KMS-11 (cell line): ENCODE measurements around the gene DHX16.

ENCODE experiments used
- H2AFZ ChIP-seq: fragments of 200-600 bp; sonication (generic); 2 replicates; pipeline ENCODE4 v1.6.1; 2016; ENCODE audit warnings: antibody characterized with exemption, mixed run types, low read depth
- H3K27ac ChIP-seq: fragments of 200-600 bp; sonication (generic); 2 replicates; pipeline ENCODE4 v1.6.1; 2016; ENCODE audit warnings: mild to moderate bottlenecking, mixed run types
- H3K27me3 ChIP-seq: fragments of 200-600 bp; sonication (generic); 2 replicates; pipeline ENCODE4 v1.6.1; 2017; ENCODE audit warnings: mild to moderate bottlenecking, low read depth, mixed run types, moderate library complexity; ENCODE audit not compliant: insufficient read depth
- H3K36me3 ChIP-seq: fragments of 200-600 bp; sonication (generic); 2 replicates; pipeline ENCODE4 v1.6.1; 2017; ENCODE audit warnings: mild to moderate bottlenecking, mixed run types; ENCODE audit not compliant: insufficient read depth
- H3K4me1 ChIP-seq: fragments of 200-600 bp; sonication (generic); 2 replicates; pipeline ENCODE4 v1.6.1; 2016; ENCODE audit warnings: mild to moderate bottlenecking, low read depth, mixed run types; ENCODE audit not compliant: poor library complexity, severe bottlenecking
- H3K4me2 ChIP-seq: fragments of 200-600 bp; sonication (generic); 2 replicates; pipeline ENCODE4 v1.7.0; 2016; ENCODE audit warnings: mild to moderate bottlenecking, mixed run types
- H3K4me3 ChIP-seq: fragments of 200-600 bp; sonication (generic); IDR thresholded peaks from 2 replicates; pipeline ENCODE4 v1.6.1; 2017; ENCODE audit warnings: low read depth, low read length, mixed read lengths; ENCODE audit not compliant: insufficient read depth
- H3K79me2 ChIP-seq: fragments of 200-600 bp; sonication (generic); 2 replicates; pipeline ENCODE4 v1.6.1; 2016; ENCODE audit warnings: low read depth, mixed run types; ENCODE audit not compliant: insufficient read depth
- H3K9ac ChIP-seq: fragments of 200-600 bp; sonication (generic); 2 replicates; pipeline ENCODE4 v1.6.1; 2016; ENCODE audit warnings: mild to moderate bottlenecking, mixed run types
- H4K20me1 ChIP-seq: fragments of 200-600 bp; sonication (generic); 2 replicates; pipeline ENCODE4 v1.6.1; 2016; ENCODE audit warnings: mild to moderate bottlenecking, mixed run types; ENCODE audit not compliant: insufficient read depth
- TF ChIP-seq, protein P1 (sequence below): fragments of 200-600 bp; sonication (generic); conservative IDR thresholded peaks from 2 replicates; pipeline ENCODE4 v1.6.1; 2017; ENCODE audit warnings: low read depth, mild to moderate bottlenecking, antibody characterized with exemption, low read length, moderate library complexity, mixed read lengths

Gene DHX16

DNA sequence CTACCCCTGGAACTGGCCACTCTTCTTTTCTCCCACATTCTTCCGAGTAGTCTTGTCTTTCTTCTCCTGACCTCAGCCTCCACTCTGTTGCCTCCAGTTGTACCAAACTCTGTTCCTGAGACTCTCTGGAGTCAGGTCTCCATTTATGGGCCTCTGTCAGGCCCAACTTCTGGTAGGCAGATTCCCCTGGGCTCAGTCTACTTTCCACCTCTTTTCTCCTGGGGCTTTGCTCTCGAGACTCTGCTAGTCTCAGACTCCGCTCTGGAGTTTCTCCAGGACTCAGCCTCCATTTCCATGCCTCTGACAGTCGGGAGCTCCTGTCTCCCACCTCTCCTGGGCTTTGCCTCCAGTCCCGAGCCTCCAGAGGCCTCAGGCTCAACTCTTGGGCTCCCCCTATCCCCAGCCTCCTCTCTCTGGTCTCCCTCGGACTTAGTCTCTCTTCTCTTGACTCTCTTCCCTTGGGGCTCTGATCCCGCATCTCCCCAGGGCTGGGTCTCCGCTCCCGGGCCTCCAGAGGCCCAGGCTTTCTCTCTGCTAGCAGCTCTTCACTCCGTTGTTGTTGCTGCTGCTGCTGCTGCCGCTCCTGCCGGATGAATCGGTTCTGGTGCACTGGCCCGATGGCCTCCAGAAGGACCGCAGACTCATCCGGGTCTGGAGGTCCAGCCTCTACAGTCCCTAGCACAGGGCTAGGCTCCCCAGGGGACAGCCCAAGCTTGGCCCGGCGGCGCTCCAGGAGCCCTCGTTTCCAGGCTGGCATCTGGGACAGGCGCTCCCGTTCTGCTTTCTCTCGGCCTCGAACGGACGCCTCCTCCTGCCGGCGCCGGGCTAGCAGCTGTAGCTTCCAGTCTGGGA is 12.6 kb upstream of the DHX16 start:
- TF ChIP-seq, protein P1, sequence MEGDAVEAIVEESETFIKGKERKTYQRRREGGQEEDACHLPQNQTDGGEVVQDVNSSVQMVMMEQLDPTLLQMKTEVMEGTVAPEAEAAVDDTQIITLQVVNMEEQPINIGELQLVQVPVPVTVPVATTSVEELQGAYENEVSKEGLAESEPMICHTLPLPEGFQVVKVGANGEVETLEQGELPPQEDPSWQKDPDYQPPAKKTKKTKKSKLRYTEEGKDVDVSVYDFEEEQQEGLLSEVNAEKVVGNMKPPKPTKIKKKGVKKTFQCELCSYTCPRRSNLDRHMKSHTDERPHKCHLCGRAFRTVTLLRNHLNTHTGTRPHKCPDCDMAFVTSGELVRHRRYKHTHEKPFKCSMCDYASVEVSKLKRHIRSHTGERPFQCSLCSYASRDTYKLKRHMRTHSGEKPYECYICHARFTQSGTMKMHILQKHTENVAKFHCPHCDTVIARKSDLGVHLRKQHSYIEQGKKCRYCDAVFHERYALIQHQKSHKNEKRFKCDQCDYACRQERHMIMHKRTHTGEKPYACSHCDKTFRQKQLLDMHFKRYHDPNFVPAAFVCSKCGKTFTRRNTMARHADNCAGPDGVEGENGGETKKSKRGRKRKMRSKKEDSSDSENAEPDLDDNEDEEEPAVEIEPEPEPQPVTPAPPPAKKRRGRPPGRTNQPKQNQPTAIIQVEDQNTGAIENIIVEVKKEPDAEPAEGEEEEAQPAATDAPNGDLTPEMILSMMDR: no peak
- Histone ChIP-seq H3K79me2 (peaks cover 49% of the 10 kb centered on the region), H3K9ac (peak overlapping the region; percentile 1; the same call in 1 of the 2 replicates), H3K36me3 (no peaks in the 10 kb centered on the region), H3K4me2 (peak overlapping the region; percentile 65), H3K4me1 (peaks cover 64% of the 10 kb centered on the region), H4K20me1 (no peaks in the 10 kb centered on the region), H3K27me3 (no peaks in the 10 kb centered on the region), H2AFZ (no peak overlapping the region), H3K4me3 (no peak overlapping the region), H3K27ac (no peak overlapping the region; the same call in 1 of the 2 replicates)

DNA sequence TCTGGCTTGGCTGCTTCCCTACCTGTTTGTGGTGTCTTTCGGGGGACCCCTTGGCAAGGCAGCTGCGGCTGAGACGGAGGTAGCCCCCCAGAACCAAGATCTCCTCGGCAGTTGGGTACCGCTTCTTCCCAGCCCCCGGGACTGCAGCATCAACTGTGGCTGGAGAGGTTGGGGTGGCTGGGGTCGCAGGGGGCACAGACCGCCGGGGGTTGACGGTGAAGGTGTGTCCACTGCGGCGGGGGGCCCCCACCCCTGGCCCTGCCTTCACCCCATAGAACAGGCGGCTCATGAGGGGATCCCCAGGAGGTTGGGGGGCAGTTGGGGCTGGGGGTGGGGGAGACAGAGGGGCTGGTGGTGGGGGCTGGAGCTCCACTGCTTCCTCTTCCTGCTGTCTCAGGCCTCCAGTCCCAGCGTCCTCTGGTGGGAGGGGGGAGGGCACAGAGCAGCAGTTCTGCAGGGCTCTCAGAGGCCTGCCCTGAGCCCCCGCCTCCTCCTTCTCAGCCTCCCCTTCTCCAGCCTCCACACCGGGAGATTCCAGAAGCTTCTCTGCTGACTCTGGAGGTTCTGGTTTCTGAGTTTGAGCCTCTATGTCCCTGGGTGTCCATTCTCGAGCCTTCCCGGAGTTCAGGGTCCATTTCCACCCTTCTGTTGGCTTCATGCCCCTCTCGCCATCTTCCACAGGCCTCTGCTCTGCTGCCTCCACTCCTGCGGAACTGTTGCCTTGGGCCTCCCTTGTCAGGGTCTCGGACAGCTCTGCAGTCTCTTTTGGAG is 11.8 kb upstream of the DHX16 start:
- H4K20me1 ChIP-seq: no peaks in the 10 kb centered on the region
- H3K27me3 ChIP-seq: no peaks in the 10 kb centered on the region
- peaks cover 62% of the 10 kb centered on the region for H3K4me1 ChIP-seq
- TF ChIP-seq, protein P1: no peak
- H3K4me2 ChIP-seq: peak overlapping the region; percentile 94
- no peak overlapping the region for H2AFZ ChIP-seq
- no peak overlapping the region for H3K4me3 ChIP-seq
- peak overlapping the region; percentile 13; the same call in 1 of the 2 replicates for H3K9ac ChIP-seq
- H3K79me2 ChIP-seq: peaks cover 49% of the 10 kb centered on the region
- H3K27ac ChIP-seq: peak overlapping the region; percentile 27; the same call in 1 of the 2 replicates
- no peaks in the 10 kb centered on the region for H3K36me3 ChIP-seq

DNA sequence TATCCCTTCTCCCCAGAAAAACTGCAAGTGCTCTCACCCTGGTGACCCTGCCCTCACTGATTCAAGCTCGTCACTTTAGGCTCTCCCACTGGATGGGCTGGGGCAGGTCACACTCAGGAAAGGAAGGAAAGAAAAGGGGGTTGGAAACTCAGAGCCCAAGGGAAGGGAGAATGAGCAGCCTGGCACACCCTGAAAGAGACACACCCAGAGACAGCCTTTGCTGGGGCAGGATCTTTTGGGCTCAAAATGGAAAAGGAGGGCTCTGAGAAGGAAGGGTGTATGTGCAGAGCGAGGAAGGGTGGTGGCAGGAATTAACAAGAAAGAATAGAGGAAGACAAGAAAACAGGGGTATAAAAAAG is 11.2 kb upstream of the DHX16 start:
- Histone ChIP-seq H3K4me3 (no peak overlapping the region), H3K36me3 (no peaks in the 10 kb centered on the region), H3K9ac (peak overlapping the region; percentile 13; the same call in 1 of the 2 replicates), H3K27ac (peak overlapping the region; percentile 27; the same call in 1 of the 2 replicates), H3K79me2 (peaks cover 49% of the 10 kb centered on the region), H4K20me1 (no peaks in the 10 kb centered on the region), H3K4me2 (peak overlapping the region; percentile 94), H2AFZ (no peak overlapping the region), H3K4me1 (peaks cover 59% of the 10 kb centered on the region), H3K27me3 (no peaks in the 10 kb centered on the region)
- TF ChIP-seq, protein P1: no peak

DNA sequence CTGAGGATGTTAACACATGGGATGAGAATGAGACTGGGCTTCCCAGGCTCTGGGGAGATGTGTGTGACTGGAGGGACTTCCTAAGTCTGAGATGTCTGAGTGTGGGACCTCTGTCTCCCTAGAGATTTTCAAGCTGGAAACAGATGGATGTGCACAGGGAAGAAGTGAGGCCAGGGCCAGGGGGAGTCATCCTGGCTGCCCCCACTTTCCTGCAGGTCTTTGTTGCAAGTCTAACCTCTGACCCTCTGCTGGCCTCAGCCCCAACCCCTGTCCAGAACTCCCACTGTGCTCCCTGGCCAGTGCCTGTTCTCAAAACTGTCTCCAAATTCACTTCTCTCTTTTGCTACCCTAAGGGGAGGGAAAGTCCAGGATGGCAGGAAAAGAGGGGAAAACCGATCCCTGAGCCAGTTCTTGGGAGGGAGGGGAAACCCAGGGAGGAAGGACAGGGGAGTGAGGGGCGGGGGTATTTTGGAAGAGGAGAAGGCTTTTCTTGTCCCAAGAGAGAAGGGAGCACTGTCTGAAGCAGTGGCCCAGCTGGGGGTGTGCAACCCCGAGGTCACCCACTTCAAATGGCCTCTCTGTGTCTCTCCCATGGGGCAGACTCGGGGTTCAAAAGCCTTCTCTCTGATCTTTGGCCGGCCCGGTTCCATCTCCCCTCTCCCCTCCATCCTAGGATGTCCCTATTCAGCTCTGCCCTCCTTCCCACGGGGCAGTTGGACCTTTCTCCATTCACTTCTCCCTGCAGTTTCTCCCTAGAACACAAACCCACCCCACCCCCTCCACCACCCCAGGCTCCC is 10.6 kb upstream of the DHX16 start:
- Histone ChIP-seq H2AFZ (peak overlapping the region; percentile 15; the same call in 1 of the 2 replicates), H3K4me1 (peaks cover 59% of the 10 kb centered on the region), H3K4me3 (no peak overlapping the region), H3K27ac (peak overlapping the region; percentile 65), H3K36me3 (no peaks in the 10 kb centered on the region), H4K20me1 (no peaks in the 10 kb centered on the region), H3K27me3 (no peaks in the 10 kb centered on the region), H3K9ac (peak overlapping the region; percentile 45; the same call in 1 of the 2 replicates), H3K79me2 (peaks cover 49% of the 10 kb centered on the region), H3K4me2 (peak overlapping the region; percentile 94)
- TF ChIP-seq, protein P1: no peak
